Measurements from ENCODE around the gene KCNC2. TPM values are rescaled to one million over a fixed set of nuclear protein-coding genes. Genes with fewer than 3 reads are reported as not detected.
A peak's percentile ranks its signal among the peaks of the same experiment; 100 is the strongest.

The KCNC2 gene
- total RNA-seq, 6 experiments from 2014 or later: 0.02 TPM; not detected in 5

GRCh38 chr12:75236206-75236605 is 26.6 kb upstream of the KCNC2 start:
- no peak for ATAC-seq
- Histone ChIP-seq H3K27ac (no peak overlapping the region), H3K9me3 (no peaks in the 10 kb centered on the region), H3K27me3 (no peaks in the 10 kb centered on the region), H3K4me1 (no peaks in the 10 kb centered on the region), H3K36me3 (no peaks in the 10 kb centered on the region), H3K4me3 (no peak overlapping the region)
- 44% methylated on average over 1 of the region's 1 CpG for WGBS (ENCODE audit: insufficient coverage, low coverage, low lambda C conversion rate, missing lambda C conversion rate)
- DNase-seq: no peak
- no peak for TF ChIP-seq POLR2A (IDR thresholded peaks at IDR 0.05)
- TF ChIP-seq CTCF (IDR thresholded peaks at IDR 0.05): no peak
- intact Hi-C loops (cut with DNase I): no loop called here

- Histone ChIP-seq H3K36me3 (no peaks in the 10 kb centered on the region), H3K4me3 (no peak overlapping the region), H3K27me3 (no peaks in the 10 kb centered on the region), H3K4me1 (no peaks in the 10 kb centered on the region), H3K9me3 (no peaks in the 10 kb centered on the region), H3K27ac (no peak overlapping the region)
- DNase-seq: no peak
- TF ChIP-seq POLR2A (IDR thresholded peaks at IDR 0.05) (no peak), CTCF (IDR thresholded peaks at IDR 0.05) (no peak)
- 50% methylated on average over 1 of the region's 1 CpG for WGBS (ENCODE audit: insufficient coverage, low coverage, low lambda C conversion rate, missing lambda C conversion rate)
- intact Hi-C loops (cut with DNase I): no loop called here
- ATAC-seq: no peak
Observed at GRCh38 chr12:75227132-75227531, 17.5 kb upstream of the KCNC2 start.

GRCh38 chr12:75212072-75212471 is 2.4 kb upstream of the KCNC2 start:
- intact Hi-C loops (cut with DNase I): no loop called here
- ATAC-seq: no peak

GRCh38 chr12:75208856-75209811 is 505 bp downstream of the KCNC2 start:
- WGBS (ENCODE audit: insufficient coverage, low coverage, low lambda C conversion rate, missing lambda C conversion rate): 2% methylated on average over 12 of the region's 50 CpGs
- ATAC-seq: peak in 2 of 4 donors; percentile 22 to 47
- DNase-seq: peak in 2 of 3 donors; percentile 18 to 37
- no peak overlapping the region for H3K4me3 ChIP-seq
- H3K27ac ChIP-seq: no peak overlapping the region
- no peaks in the 10 kb centered on the region for H3K4me1 ChIP-seq
- intact Hi-C loops (cut with DNase I): no loop called here
- no peak for TF ChIP-seq POLR2A (IDR thresholded peaks at IDR 0.05)
- H3K36me3 ChIP-seq: no peaks in the 10 kb centered on the region
- H3K27me3 ChIP-seq: no peaks in the 10 kb centered on the region
- H3K9me3 ChIP-seq: no peaks in the 10 kb centered on the region

More at GRCh38 chr12:75212072-75212471, 2.4 kb upstream of the KCNC2 start:
- H3K4me1 ChIP-seq: no peaks in the 10 kb centered on the region
- no peaks in the 10 kb centered on the region for H3K27me3 ChIP-seq
- no peak overlapping the region for H3K27ac ChIP-seq
- TF ChIP-seq POLR2A (IDR thresholded peaks at IDR 0.05) (no peak), CTCF (IDR thresholded peaks at IDR 0.05) (no peak)
- WGBS (ENCODE audit: insufficient coverage, low coverage, low lambda C conversion rate, missing lambda C conversion rate): 43% methylated on average over 3 of the region's 3 CpGs
- no peak overlapping the region for H3K4me3 ChIP-seq
- no peak for DNase-seq
- H3K36me3 ChIP-seq: no peaks in the 10 kb centered on the region
- no peaks in the 10 kb centered on the region for H3K9me3 ChIP-seq

GRCh38 chr12:75207338-75208083 is 2.1 kb downstream of the KCNC2 start:
- Histone ChIP-seq H3K4me3 (no peak overlapping the region), H3K27ac (no peak overlapping the region), H3K4me1 (no peaks in the 10 kb centered on the region), H3K9me3 (no peaks in the 10 kb centered on the region), H3K36me3 (no peaks in the 10 kb centered on the region), H3K27me3 (no peaks in the 10 kb centered on the region)
- 3% methylated on average over 8 of the region's 78 CpGs for WGBS (ENCODE audit: insufficient coverage, low coverage, low lambda C conversion rate, missing lambda C conversion rate)
- no peak for TF ChIP-seq POLR2A (IDR thresholded peaks at IDR 0.05)
- no peak for TF ChIP-seq CTCF (IDR thresholded peaks at IDR 0.05)
- ATAC-seq (no peak), DNase-seq (peak in 1 of 3 donors; percentile 16)
- intact Hi-C loops (cut with DNase I): no loop called here
